GM23338 (cell line): ENCODE data around the gene SLC16A9. TPM values are rescaled to one million over a fixed set of nuclear protein-coding genes. Genes with fewer than 3 reads are reported as not detected.

ENCODE experiments used
- ATAC-seq: fragments of 200-7000 bp; cut with Tn5 transposase; 3 replicates; pipeline ENCODE4 v1.9.1; 2020
- DNase-seq: peaks from one replicate; pipeline ENCODE4 v3.0.0-alpha.2; 2015; ENCODE audit warnings: low spot score
- H2AFZ ChIP-seq: fragments of 200-600 bp; sonication (generic); 2 replicates; pipeline ENCODE4 v1.8.0; 2016; ENCODE audit warnings: antibody characterized with exemption, mild to moderate bottlenecking, moderate library complexity
- H3F3A ChIP-seq: fragments of 200-600 bp; sonication (generic); replicated peaks from 2 replicates; pipeline ENCODE4 v1.8.0; 2017; ENCODE audit warnings: antibody characterized with exemption, mixed run types, low read depth
- H3K27ac ChIP-seq: fragments of 200-600 bp; sonication (generic); 2 replicates; pipeline ENCODE4 v1.6.1; 2016; ENCODE audit warnings: low read depth
- H3K27me3 ChIP-seq: fragments of 200-600 bp; sonication (generic); 2 replicates; pipeline ENCODE4 v1.8.0; 2016; ENCODE audit warnings: mild to moderate bottlenecking, mixed run types, moderate library complexity; ENCODE audit not compliant: insufficient read depth
- H3K36me3 ChIP-seq: fragments of 200-600 bp; sonication (generic); 2 replicates; pipeline ENCODE4 v1.8.0; 2016; ENCODE audit warnings: mild to moderate bottlenecking; ENCODE audit not compliant: insufficient read depth
- H3K4me1 ChIP-seq: fragments of 200-600 bp; sonication (generic); 2 replicates; pipeline ENCODE4 v1.8.0; 2016; ENCODE audit warnings: mild to moderate bottlenecking, moderate library complexity; ENCODE audit not compliant: insufficient read depth
- H3K4me2 ChIP-seq: fragments of 200-600 bp; sonication (generic); 2 replicates; pipeline ENCODE4 v1.7.1; 2017; ENCODE audit warnings: mixed run types
- H3K4me3 ChIP-seq: fragments of 200-600 bp; sonication (generic); 2 replicates; pipeline ENCODE4 v1.6.1; 2016; ENCODE audit warnings: mixed run types
- H3K79me2 ChIP-seq: fragments of 200-600 bp; sonication (generic); replicated peaks from 2 replicates; pipeline ENCODE4 v1.8.0; 2017; ENCODE audit warnings: mild to moderate bottlenecking; ENCODE audit not compliant: insufficient read depth
- H3K9me2 ChIP-seq: fragments of 200-600 bp; sonication (generic); 2 replicates; pipeline ENCODE4 v1.8.0; 2017; ENCODE audit not compliant: insufficient read depth
- H4K20me1 ChIP-seq: fragments of 200-600 bp; sonication (generic); replicated peaks from 2 replicates; pipeline ENCODE4 v1.8.0; 2017; ENCODE audit warnings: mild to moderate bottlenecking; ENCODE audit not compliant: insufficient read depth
- H3K27ac Mint-ChIP-seq: 2 replicates; pipeline ENCODE4 v1.8.0; 2020; ENCODE audit warnings: inconsistent platforms, mild to moderate bottlenecking, moderate library complexity, mixed read lengths
- H3K27me3 Mint-ChIP-seq: 3 replicates; pipeline ENCODE4 v1.8.0; 2022; ENCODE audit warnings: low read depth, mild to moderate bottlenecking, moderate library complexity, mixed read lengths, inconsistent platforms; ENCODE audit not compliant: insufficient read depth, poor library complexity
- H3K36me3 Mint-ChIP-seq: 3 replicates; pipeline ENCODE4 v1.8.0; 2021; ENCODE audit warnings: low read depth, mild to moderate bottlenecking, inconsistent platforms, moderate library complexity, mixed read lengths
- H3K4me1 Mint-ChIP-seq: 3 replicates; pipeline ENCODE4 v1.8.0; 2020; ENCODE audit warnings: mild to moderate bottlenecking, inconsistent platforms, mixed read lengths
- H3K4me3 Mint-ChIP-seq: 3 replicates; pipeline ENCODE4 v1.8.0; 2021; ENCODE audit warnings: moderate library complexity, mild to moderate bottlenecking, inconsistent platforms, mixed read lengths
- H3K9me3 Mint-ChIP-seq: 3 replicates; pipeline ENCODE4 v1.8.0; 2020; ENCODE audit warnings: moderate library complexity, mild to moderate bottlenecking, inconsistent platforms, mixed read lengths
- CREB1 ChIP-seq: fragments of 250-450 bp; sonication (Bioruptor Pico); IDR thresholded peaks from 2 replicates; pipeline ENCODE4 v1.5.0; 2020; ENCODE audit warnings: low read depth, mild to moderate bottlenecking, moderate library complexity
- CTCF ChIP-seq, 2 experiments: fragments of 200-600 bp in 1 of 2; sonication (generic) in 1 of 2; conservative IDR thresholded peaks; 2 replicates each; pipeline versions ENCODE4 v1.5.1 to v1.6.1; 2016 to 2017; ENCODE audit warnings: antibody characterized with exemption in 2 of 2, low read depth in 2 of 2, mild to moderate bottlenecking in 2 of 2, moderate library complexity in 1 of 2
- ETS1 ChIP-seq: IDR thresholded peaks from 2 replicates; pipeline ENCODE4 v1.6.1; 2016; ENCODE audit warnings: antibody characterized with exemption
- EZH2 ChIP-seq: fragments of 200-600 bp; sonication (generic); IDR thresholded peaks from one replicate; pipeline ENCODE4 v1.8.0; 2017; ENCODE audit warnings: antibody characterized with exemption, mild to moderate bottlenecking, low read depth; ENCODE audit not compliant: unreplicated experiment
- EZH2phosphoT487 ChIP-seq: fragments of 200-600 bp; sonication (generic); IDR thresholded peaks from one replicate; pipeline ENCODE4 v1.8.1; 2018; ENCODE audit warnings: antibody characterized with exemption; ENCODE audit not compliant: unreplicated experiment
- JUNB ChIP-seq: IDR thresholded peaks from one replicate; pipeline ENCODE4 v1.6.1; 2016; ENCODE audit warnings: antibody characterized with exemption; ENCODE audit not compliant: unreplicated experiment
- NANOG ChIP-seq: IDR thresholded peaks from 2 replicates; pipeline ENCODE4 v1.6.1; 2016; ENCODE audit warnings: antibody characterized with exemption, borderline replicate concordance
- POLR2AphosphoS5 ChIP-seq: IDR thresholded peaks from 2 replicates; pipeline ENCODE4 v1.6.1; 2016; ENCODE audit warnings: antibody characterized with exemption, low read depth
- REST ChIP-seq: IDR thresholded peaks from one replicate; pipeline ENCODE4 v1.6.1; 2018; ENCODE audit warnings: antibody characterized with exemption; ENCODE audit not compliant: unreplicated experiment
- STAT1 ChIP-seq: IDR thresholded peaks from one replicate; pipeline ENCODE4 v1.6.1; 2016; ENCODE audit warnings: antibody characterized with exemption; ENCODE audit not compliant: unreplicated experiment
- ZNF114 ChIP-seq: fragments of 250-450 bp; sonication (Bioruptor Pico); IDR thresholded peaks from 2 replicates; pipeline ENCODE4 v1.5.0; 2020; ENCODE audit warnings: mild to moderate bottlenecking, moderate library complexity
- ZNF331 ChIP-seq: fragments of 250-450 bp; sonication (Bioruptor Pico); IDR thresholded peaks from 2 replicates; pipeline ENCODE4 v1.5.0; 2020; ENCODE audit warnings: low read depth, mild to moderate bottlenecking, moderate library complexity
- ZNF462 ChIP-seq: fragments of 250-450 bp; sonication (Bioruptor Pico); IDR thresholded peaks from 2 replicates; pipeline ENCODE4 v1.5.0; 2020; ENCODE audit warnings: mild to moderate bottlenecking, moderate library complexity
- polyA plus RNA-seq: library from polyadenylated mRNA; unstranded; fragments of >200 nt; fragmentation: Nextera tagmentation; extraction: Ambion mirVana; gene quantifications from 2 replicates; pipeline ENCODE4 v1.2.1, GENCODE V29; 2016
- total RNA-seq: library from RNA; depleted of rRNA; stranded (reverse); fragments of >200 nt; shearing (Covaris generic); gene quantifications from 2 replicates; pipeline ENCODE4 v1.2.3, GENCODE V29; 2014

SLC16A9 gene
- total and polyA plus RNA-seq, 2 experiments from 2014 or later, result 6.5 to 11.4 TPM

- ATAC-seq (no peak), DNase-seq (no peak)
- Histone ChIP-seq H3K9me2 (peaks cover 4% of the 10 kb centered on the region; the same call in 1 of the 2 replicates), H3K4me3 (no peak overlapping the region), H4K20me1 (no peaks in the 10 kb centered on the region), H3K36me3 (no peaks in the 10 kb centered on the region), H3K27ac (no peak overlapping the region), H3K27me3 (no peaks in the 10 kb centered on the region), H2AFZ (no peak overlapping the region), H3K79me2 (no peaks in the 10 kb centered on the region), H3K4me2 (no peak overlapping the region), H3K4me1 (no peaks in the 10 kb centered on the region), H3F3A (no peaks in the 10 kb centered on the region)
- H3K36me3 Mint-ChIP-seq, result no peaks in the 10 kb centered on the region
- H3K9me3 Mint-ChIP-seq, result no peaks in the 10 kb centered on the region
- no peaks in the 10 kb centered on the region for H3K27me3 Mint-ChIP-seq
- no peaks in the 10 kb centered on the region; the same call in 2 of the 3 replicates for H3K4me1 Mint-ChIP-seq
- no peak overlapping the region for H3K4me3 Mint-ChIP-seq
- no peak overlapping the region for H3K27ac Mint-ChIP-seq
- TF ChIP-seq CTCF (conservative IDR thresholded peaks at IDR 0.05; ENCODE audit: low read depth in 2 of 2), result no peak
- TF ChIP-seq ZNF331 (CRISPR knock-in tag), result no peak
- TF ChIP-seq EZH2phosphoT487, result no peak
- TF ChIP-seq EZH2, result no peak
- TF ChIP-seq ZNF462 (CRISPR knock-in tag), result no peak
- TF ChIP-seq POLR2AphosphoS5, result no peak
- no peak for TF ChIP-seq NANOG
- TF ChIP-seq REST, result no peak
- no peak for TF ChIP-seq ZNF114 (CRISPR knock-in tag)
- no peak for TF ChIP-seq ETS1
- TF ChIP-seq STAT1, result no peak
- no peak for TF ChIP-seq CREB1 (CRISPR knock-in tag)
- TF ChIP-seq JUNB, result no peak
These were observed 101.7 kb downstream of the SLC16A9 start for GRCh38 chr10:59607970-59608369.
